Esophagus muscularis mucosa (tissue), 4 donors: Measurements from ENCODE around the gene PPP4R4.

Source experiments
- EP300 ChIP-seq: sonication (generic); formaldehyde crosslinking; IDR thresholded peaks from one replicate; pipeline ENCODE4 v1.6.1; 2017; ENCODE audit warnings: antibody characterized with exemption
- POLR2A ChIP-seq: fragments of 450-650 bp; IDR thresholded peaks from one replicate; pipeline ENCODE4 v1.6.1; 2017; ENCODE audit warnings: antibody characterized with exemption, moderate library complexity, mild to moderate bottlenecking, low read depth
- POLR2AphosphoS5 ChIP-seq, 2 donors: sonication (generic); formaldehyde crosslinking; IDR thresholded peaks; one replicate each; pipeline ENCODE4 v1.6.1; 2017; ENCODE audit warnings: antibody characterized with exemption in 2 of 2
- TF ChIP-seq, protein P1 (sequence below), 3 experiments: fragments of 200-600 bp in 2 of 3; fragments of 450-650 bp in 1 of 3; sonication (generic) in 2 of 3; IDR thresholded peaks; one replicate each; pipeline ENCODE4 v1.5.1; 2017 to 2019; ENCODE audit warnings: antibody characterized with exemption in 3 of 3, mild to moderate bottlenecking in 2 of 3, moderate library complexity in 1 of 3

DNA sequence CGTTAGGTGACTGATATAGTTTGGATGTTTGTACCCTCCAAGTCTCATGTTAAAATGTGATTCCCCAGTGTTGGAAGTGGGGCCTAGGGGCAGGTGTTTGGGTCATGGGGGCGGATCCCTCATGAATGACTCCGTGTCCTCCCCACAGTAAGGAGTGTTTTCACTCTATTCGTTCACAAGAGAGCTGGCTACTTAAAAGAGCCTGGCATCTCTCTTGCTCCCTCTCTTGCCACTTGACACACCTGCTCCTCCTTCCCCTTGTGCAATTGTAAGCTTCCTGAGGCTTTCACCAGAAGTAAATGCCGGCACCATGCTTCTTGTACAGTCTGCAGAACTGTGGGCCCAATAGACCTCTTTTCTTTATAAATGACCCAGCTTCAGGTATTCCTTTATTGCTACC is 47.3 kb upstream of the PPP4R4 start:
- TF ChIP-seq, protein P1, sequence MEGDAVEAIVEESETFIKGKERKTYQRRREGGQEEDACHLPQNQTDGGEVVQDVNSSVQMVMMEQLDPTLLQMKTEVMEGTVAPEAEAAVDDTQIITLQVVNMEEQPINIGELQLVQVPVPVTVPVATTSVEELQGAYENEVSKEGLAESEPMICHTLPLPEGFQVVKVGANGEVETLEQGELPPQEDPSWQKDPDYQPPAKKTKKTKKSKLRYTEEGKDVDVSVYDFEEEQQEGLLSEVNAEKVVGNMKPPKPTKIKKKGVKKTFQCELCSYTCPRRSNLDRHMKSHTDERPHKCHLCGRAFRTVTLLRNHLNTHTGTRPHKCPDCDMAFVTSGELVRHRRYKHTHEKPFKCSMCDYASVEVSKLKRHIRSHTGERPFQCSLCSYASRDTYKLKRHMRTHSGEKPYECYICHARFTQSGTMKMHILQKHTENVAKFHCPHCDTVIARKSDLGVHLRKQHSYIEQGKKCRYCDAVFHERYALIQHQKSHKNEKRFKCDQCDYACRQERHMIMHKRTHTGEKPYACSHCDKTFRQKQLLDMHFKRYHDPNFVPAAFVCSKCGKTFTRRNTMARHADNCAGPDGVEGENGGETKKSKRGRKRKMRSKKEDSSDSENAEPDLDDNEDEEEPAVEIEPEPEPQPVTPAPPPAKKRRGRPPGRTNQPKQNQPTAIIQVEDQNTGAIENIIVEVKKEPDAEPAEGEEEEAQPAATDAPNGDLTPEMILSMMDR (IDR thresholded peaks at IDR 0.05), result no peak
- TF ChIP-seq POLR2A (no peak), POLR2AphosphoS5 (IDR thresholded peaks at IDR 0.05) (no peak), EP300 (no peak)
